Measurements from ENCODE around the gene CAMTA1. TPM values are rescaled to one million over a fixed set of nuclear protein-coding genes. Genes with fewer than 3 reads are reported as not detected.
"Not testable (repeated sequence)": the region's sequence is repeated elsewhere in the genome, so short reads cannot be mapped to it uniquely, and the experiment has no call there.

Gene CAMTA1
- total RNA-seq, 1 donor from 2014 or later = 68.9 TPM

- no peak for DNase-seq (ENCODE audit: low read depth)
Observed at GRCh38 chr1:7679873-7680206, 894.6 kb downstream of the CAMTA1 start.

- DNase-seq (ENCODE audit: low read depth) = peak; percentile 69
Observed at GRCh38 chr1:7680207-7680954, 895.1 kb downstream of the CAMTA1 start.

GRCh38 chr1:7680955-7681268 is 895.7 kb downstream of the CAMTA1 start:
- DNase-seq (ENCODE audit: low read depth) = no peak

- DNase-seq (ENCODE audit: low read depth) = no peak
Observed at GRCh38 chr1:7681401-7681800, 896.1 kb downstream of the CAMTA1 start.

- no peak for DNase-seq (ENCODE audit: low read depth)
Observed at GRCh38 chr1:7683521-7683920, 898.3 kb downstream of the CAMTA1 start.

- DNase-seq (ENCODE audit: low read depth) = no peak
Observed at GRCh38 chr1:7684132-7684531, 898.9 kb downstream of the CAMTA1 start.

GRCh38 chr1:7684861-7685635 is 899.8 kb downstream of the CAMTA1 start:
- no peak for DNase-seq (ENCODE audit: low read depth)

GRCh38 chr1:7686301-7686850 is 901.1 kb downstream of the CAMTA1 start:
- DNase-seq (ENCODE audit: low read depth) = no peak

GRCh38 chr1:7687411-7687810 is 902.2 kb downstream of the CAMTA1 start:
- DNase-seq (ENCODE audit: low read depth) = no peak

- no peak for DNase-seq (ENCODE audit: low read depth)
Observed at GRCh38 chr1:7688659-7689058, 903.4 kb downstream of the CAMTA1 start.

GRCh38 chr1:7689307-7689706 is 904.1 kb downstream of the CAMTA1 start:
- not testable (repeated sequence) for DNase-seq (ENCODE audit: low read depth)

- DNase-seq (ENCODE audit: low read depth) = no peak
Observed at GRCh38 chr1:7690076-7690475, 904.8 kb downstream of the CAMTA1 start.

GRCh38 chr1:7690496-7691182 is 905.4 kb downstream of the CAMTA1 start:
- DNase-seq (ENCODE audit: low read depth) = no peak

- no peak for DNase-seq (ENCODE audit: low read depth)
Observed at GRCh38 chr1:7691576-7691975, 906.3 kb downstream of the CAMTA1 start.

GRCh38 chr1:7692005-7692404 is 906.8 kb downstream of the CAMTA1 start:
- no peak for DNase-seq (ENCODE audit: low read depth)

- not testable (repeated sequence) for DNase-seq (ENCODE audit: low read depth)
Observed at GRCh38 chr1:7693037-7693436, 907.8 kb downstream of the CAMTA1 start.

GRCh38 chr1:7693662-7694061 is 908.4 kb downstream of the CAMTA1 start:
- no peak for DNase-seq (ENCODE audit: low read depth)

- no peak for DNase-seq (ENCODE audit: low read depth)
Observed at GRCh38 chr1:7694600-7695496, 909.6 kb downstream of the CAMTA1 start.

GRCh38 chr1:7695497-7696117 is 910.4 kb downstream of the CAMTA1 start:
- no peak for DNase-seq (ENCODE audit: low read depth)

GRCh38 chr1:7698641-7699040 is 913.4 kb downstream of the CAMTA1 start:
- DNase-seq (ENCODE audit: low read depth) = no peak

GRCh38 chr1:7702365-7702764 is 917.1 kb downstream of the CAMTA1 start:
- no peak for DNase-seq (ENCODE audit: low read depth)

Measured in myocyte (in vitro differentiated cells).